H1 (cell line): Measurements from ENCODE around the gene TCF7L2. TPM values are rescaled to one million over a fixed set of nuclear protein-coding genes. Genes with fewer than 3 reads are reported as not detected.
A peak's percentile ranks its signal among the peaks of the same experiment; 100 is the strongest.

Experiments
- CTCF ChIA-PET: fragments of 300-600 bp; sonication (Branson Sonifier 250); formaldehyde crosslinking; loops from one replicate; lab custom pipeline; 2021; ENCODE audit not compliant: partially characterized antibody; lab: Charles Lee
- POLR2A ChIA-PET: fragments of 300-600 bp; sonication (Branson Sonifier 250); formaldehyde crosslinking; loops from one replicate; lab custom pipeline; 2021; ENCODE audit warnings: inconsistent platforms; ENCODE audit not compliant: partially characterized antibody; lab: Charles Lee
- DNase-seq, 2 experiments: peaks; one replicate each; pipeline versions ENCODE4 v3.0.0 to v3.0.0-alpha.2; 2010 to 2022; ENCODE audit warnings: low spot score in 2 of 2, low read depth in 1 of 2, mixed read lengths in 1 of 2
- FAIRE-seq: peaks from 2 replicates; lab custom pipeline; 2011; peaks lifted over from hg19 to GRCh38; lab: Jason Lieb, UNC
- H2AFZ ChIP-seq: 2 replicates; pipeline ENCODE4 v1.8.1; 2012; ENCODE audit warnings: low read length, inconsistent platforms
- H2AK5ac ChIP-seq: 2 replicates; pipeline ENCODE4 v1.6.1; 2013; ENCODE audit warnings: low read depth, low read length
- H2BK120ac ChIP-seq: replicated peaks from 2 replicates; pipeline ENCODE3; 2013; ENCODE audit warnings: low read depth, low read length, inconsistent platforms
- H2BK12ac ChIP-seq: 2 replicates; pipeline ENCODE4 v1.6.1; 2013; ENCODE audit warnings: low read depth, low read length
- H2BK15ac ChIP-seq: 2 replicates; pipeline ENCODE4 v1.6.1; 2013; ENCODE audit warnings: low read length
- H2BK20ac ChIP-seq: 2 replicates; pipeline ENCODE4 v1.6.1; 2013; ENCODE audit warnings: low read length
- H2BK5ac ChIP-seq: 2 replicates; pipeline ENCODE4 v1.6.1; 2013; ENCODE audit warnings: low read depth, low read length
- H3K14ac ChIP-seq: 2 replicates; pipeline ENCODE4 v1.6.1; 2013; ENCODE audit warnings: inconsistent platforms; ENCODE audit not compliant: insufficient read length
- H3K18ac ChIP-seq: 2 replicates; pipeline ENCODE4 v1.6.1; 2013; ENCODE audit warnings: low read length; ENCODE audit errors: extremely low read depth
- H3K23ac ChIP-seq: 2 replicates; pipeline ENCODE4 v1.6.1; 2013; ENCODE audit warnings: inconsistent platforms; ENCODE audit not compliant: insufficient read length
- H3K23me2 ChIP-seq: 2 replicates; pipeline ENCODE4 v1.6.1; 2013; ENCODE audit warnings: low read depth, low read length
- H3K27ac ChIP-seq: 2 replicates; pipeline ENCODE4 v1.6.1; 2011; ENCODE audit warnings: low read depth, low read length, inconsistent platforms
- H3K27me3 ChIP-seq, 4 experiments: replicated peaks in 1 of 4; 1 replicate in 1 of 4; 2 replicates in 3 of 4; pipeline versions ENCODE4 v1.6.1 to v1.8.1; 2011 to 2013; ENCODE audit warnings: low read length in 3 of 4, mild to moderate bottlenecking in 3 of 4, inconsistent platforms in 2 of 4, mixed read lengths in 2 of 4, moderate library complexity in 1 of 4; ENCODE audit not compliant: control insufficient read depth in 3 of 4, insufficient read depth in 3 of 4; ENCODE audit errors: extremely low read depth in 1 of 4
- H3K36me3 ChIP-seq, 4 experiments: 2 replicates each; pipeline versions ENCODE4 v1.6.1 to v1.8.1; 2011 to 2013; ENCODE audit warnings: mild to moderate bottlenecking in 4 of 4, low read length in 3 of 4, moderate library complexity in 2 of 4, control low read depth in 1 of 4, inconsistent platforms in 1 of 4; ENCODE audit not compliant: insufficient read depth in 4 of 4, control insufficient read depth in 2 of 4
- H3K4ac ChIP-seq: replicated peaks from 2 replicates; pipeline ENCODE3; 2013; ENCODE audit warnings: low read length, low read depth, mixed read lengths, inconsistent platforms; ENCODE audit not compliant: insufficient read length
- H3K4me1 ChIP-seq, 4 experiments: replicated peaks in 1 of 4; 1 replicate in 1 of 4; 2 replicates in 3 of 4; pipeline versions ENCODE4 v1.6.1 to v1.8.1; 2011 to 2013; ENCODE audit warnings: low read length in 3 of 4, inconsistent platforms in 2 of 4, mixed read lengths in 1 of 4; ENCODE audit not compliant: insufficient read depth in 4 of 4, control insufficient read depth in 3 of 4
- H3K4me2 ChIP-seq, 2 experiments: 2 replicates each; pipeline versions ENCODE4 v1.6.1 to v1.8.1; 2011 to 2013; ENCODE audit warnings: low read depth in 2 of 2, low read length in 2 of 2, control low read depth in 1 of 2, inconsistent platforms in 1 of 2, mild to moderate bottlenecking in 1 of 2; ENCODE audit not compliant: insufficient read depth in 1 of 2
- H3K4me3 ChIP-seq, 4 experiments: fragments of 200-600, 300-600 bp in 1 of 4; sonication (generic), shearing (Covaris generic), sonication (Bioruptor Twin) in 1 of 4; 2 replicates each; pipeline versions ENCODE4 v1.5.1 to v1.8.1; 2011 to 2016; ENCODE audit warnings: low read length in 4 of 4, low read depth in 3 of 4, control low read depth in 2 of 4, inconsistent platforms in 2 of 4, mild to moderate bottlenecking in 2 of 4, mixed read lengths in 1 of 4, moderate library complexity in 1 of 4; ENCODE audit not compliant: insufficient read depth in 2 of 4; ENCODE audit errors: extremely low read depth in 1 of 4
- H3K56ac ChIP-seq: replicated peaks from 2 replicates; pipeline ENCODE3; 2013; ENCODE audit warnings: low read depth, mild to moderate bottlenecking, mixed read lengths, low read length, inconsistent platforms; ENCODE audit not compliant: insufficient read length
- H3K79me1 ChIP-seq: 2 replicates; pipeline ENCODE4 v1.6.1; 2013; ENCODE audit warnings: low read depth, low read length, control low read depth
- H3K79me2 ChIP-seq, 2 experiments: 2 replicates each; pipeline versions ENCODE4 v1.6.1 to v1.8.1; 2012 to 2013; ENCODE audit warnings: low read length in 2 of 2, mild to moderate bottlenecking in 2 of 2, inconsistent platforms in 1 of 2; ENCODE audit not compliant: insufficient read depth in 2 of 2, control insufficient read depth in 1 of 2
- H3K9ac ChIP-seq, 4 experiments: replicated peaks in 1 of 4; 1 replicate in 1 of 4; 2 replicates in 3 of 4; pipeline versions ENCODE4 v1.6.1 to v1.8.1; 2011 to 2013; ENCODE audit warnings: low read depth in 3 of 4, low read length in 3 of 4, control low read depth in 2 of 4, mild to moderate bottlenecking in 2 of 4, moderate library complexity in 2 of 4, inconsistent platforms in 1 of 4; ENCODE audit errors: extremely low read depth in 1 of 4
- H3K9me3 ChIP-seq, 2 experiments: 2 replicates each; pipeline versions ENCODE4 v1.6.1 to v1.8.1; 2012 to 2013; ENCODE audit warnings: mild to moderate bottlenecking in 2 of 2, moderate library complexity in 2 of 2, control low read depth in 1 of 2, inconsistent platforms in 1 of 2, low read depth in 1 of 2, low read length in 1 of 2, mixed read lengths in 1 of 2; ENCODE audit not compliant: insufficient read depth in 2 of 2
- H4K20me1 ChIP-seq, 2 experiments: replicated peaks in 1 of 2; 2 replicates each; pipeline versions ENCODE3 to v1.8.1; 2011 to 2013; ENCODE audit warnings: inconsistent platforms in 2 of 2, low read length in 2 of 2, mild to moderate bottlenecking in 1 of 2; ENCODE audit not compliant: insufficient read depth in 2 of 2, control insufficient read depth in 1 of 2
- H4K5ac ChIP-seq: 2 replicates; pipeline ENCODE4 v1.6.1; 2013; ENCODE audit warnings: low read length, low read depth, mixed read lengths, inconsistent platforms; ENCODE audit not compliant: insufficient read length
- H4K8ac ChIP-seq: 2 replicates; pipeline ENCODE4 v1.8.0; 2013; ENCODE audit warnings: mild to moderate bottlenecking, moderate library complexity, low read length, inconsistent platforms; ENCODE audit not compliant: insufficient read depth; ENCODE audit errors: extremely low read depth
- H4K91ac ChIP-seq: replicated peaks from 2 replicates; pipeline ENCODE3; 2013; ENCODE audit warnings: low read length, mixed read lengths, inconsistent platforms; ENCODE audit not compliant: insufficient read length
- ZNF274 ChIP-seq: IDR thresholded peaks from 2 replicates; pipeline ENCODE4 v1.7.0; 2012; ENCODE audit warnings: low read length, borderline replicate concordance; ENCODE audit errors: extremely low read depth
- WGBS, 2 experiments: shearing (Covaris generic) in 1 of 2; methylation state at CpG; one replicate each; pipeline versions ENCODE4 v1.1.6 to v1.1.7; 2013 to 2015; ENCODE audit warnings: low lambda C conversion rate in 2 of 2, mixed read lengths in 2 of 2, inconsistent platforms in 1 of 2, low coverage in 1 of 2, missing lambda C conversion rate in 1 of 2; ENCODE audit not compliant: insufficient replicate concordance in 2 of 2, insufficient coverage in 1 of 2, insufficient read length in 1 of 2; ENCODE audit errors: extremely low coverage in 1 of 2, missing lambda C conversion rate in 1 of 2; 5-methylcytosine and 5-hydroxymethylcytosine counted together
- polyA plus RNA-seq, 7 experiments: library from polyadenylated mRNA; depleted of rRNA in 3 of 7; stranded (reverse) in 5 of 7; unstranded in 2 of 7; fragments of >200 nt in 5 of 7; fragments of 200-250 nt in 2 of 7; gene quantifications; 1 replicate in 5 of 7; 2 replicates in 1 of 7; 4 replicates in 1 of 7; pipeline versions ENCODE4 v1.2.1 to v1.2.3, GENCODE V29; 2011 to 2013; ENCODE audit warnings: missing spikeins in 2 of 7, mixed read lengths in 2 of 7
- total RNA-seq: library from RNA; stranded (reverse); fragmentation: NEBNext Ultra II Directional; extraction: Animal tissue kit (Norgen Biotek cat#: 25700); gene quantifications from 2 replicates; pipeline ENCODE4 v1.2.1, GENCODE V29; 2021

Gene TCF7L2
- total and polyA plus RNA-seq, 2 of the 8 experiments (the other 6 are each of a cell fraction or from before 2014, with no cell fraction given): 33.9 to 67.3 TPM

GRCh38 chr10:112948196-112948595 is 1.9 kb upstream of the TCF7L2 start:
- Histone ChIP-seq H2AFZ (no peak overlapping the region), H4K91ac (no peak overlapping the region), H2BK12ac (no peak overlapping the region), H3K18ac (no peak overlapping the region), H3K14ac (no peak overlapping the region), H4K8ac (no peak overlapping the region), H4K5ac (no peak overlapping the region), H3K23ac (no peak overlapping the region), H3K4me3 (no peak overlapping the region), H3K4ac (no peak overlapping the region), H3K27ac (no peak overlapping the region), H2BK15ac (no peak overlapping the region), H3K56ac (no peak overlapping the region), H3K9ac (no peak overlapping the region), H3K4me2 (no peak overlapping the region; a peak in 1 of 4 replicates), H3K79me2 (peaks cover 6 to 29% of the 10 kb centered on the region in 2 experiments; a peak in 3 of 4 replicates), H4K20me1 (no peaks in the 10 kb centered on the region), H3K27me3 (no peaks in the 10 kb centered on the region), H3K23me2 (peaks cover 3% of the 10 kb centered on the region; the same call in 1 of the 2 replicates), H3K9me3 (no peaks in the 10 kb centered on the region), H2BK120ac (peak overlapping the region; percentile 59), H2BK5ac (no peak overlapping the region), H2BK20ac (no peak overlapping the region), H3K36me3 (peaks cover 0 to 10% (median 0%) of the 10 kb centered on the region in 4 experiments; a peak in 1 of 8 replicates), H2AK5ac (no peak overlapping the region), H3K4me1 (peaks cover 0 to 10% (median 4%) of the 10 kb centered on the region in 4 experiments; a peak in 4 of 7 replicates), H3K79me1 (no peaks in the 10 kb centered on the region)
- 88% methylated on average over 1 of the region's 1 CpG; no CpG with 5 or more reads in 1 of the 2 experiments for WGBS, 2 experiments
- FAIRE-seq: no peak
- POLR2A ChIA-PET: interaction anchor here (1.0 to 1.8 kb wide), 4 partner anchors 7 to 19 kb away, joined by 3 to 5 read pairs (median 3); no protein-coding TSS in a partner anchor
- CTCF ChIA-PET: interaction anchor here (1.0 kb wide), 1 partner anchor 18 kb away, joined by 4 read pairs; no protein-coding TSS in a partner anchor
- DNase-seq: no peak
- no peak for TF ChIP-seq ZNF274
